A549 (cell line): ENCODE results near the gene HEXIM1. TPM values are rescaled to one million over a fixed set of nuclear protein-coding genes. Genes with fewer than 3 reads are reported as not detected.

Source experiments
- ATAC-seq, 2 experiments: fragments of 200-7000 bp in 1 of 2; fragments of >200 bp in 1 of 2; cut with Nextera tagmentation in 1 of 2; cut with Tn5 transposase in 1 of 2; 3 replicates each; pipeline versions ENCODE4 v1.8.0 to v1.9.1; 2018 to 2020; ENCODE audit warnings: mild to moderate bottlenecking in 1 of 2, moderate library complexity in 1 of 2
- CTCF ChIA-PET: fragments of 300-600 bp; sonication (Branson Sonifier 250); formaldehyde crosslinking; extraction: SDS; loops from one replicate; lab custom pipeline; 2021; ENCODE audit warnings: antibody characterized with exemption, inconsistent platforms; lab: Yijun Ruan, JAX
- POLR2A ChIA-PET: fragments of 350-600 bp; formaldehyde crosslinking; extraction: SDS; loops from one replicate; lab custom pipeline; 2021; ENCODE audit warnings: antibody characterized with exemption, inconsistent platforms; lab: Yijun Ruan, JAX
- DNase-seq, 2 experiments: peaks; one replicate each; pipeline versions ENCODE4 v3.0.0 to v3.0.0-alpha.2; 2011 to 2016; ENCODE audit warnings: low read depth in 1 of 2, low spot score in 1 of 2
- FAIRE-seq: peaks from 2 replicates; lab custom pipeline; 2011; peaks lifted over from hg19 to GRCh38; lab: Jason Lieb, UNC
- H3K27ac ChIP-seq, 2 experiments: fragments of >200 bp; sonication (Bioruptor Twin); formaldehyde crosslinking; 3 replicates each; pipeline ENCODE4 v1.5.1; 2016 to 2017
- H3K4me1 ChIP-seq: fragments of >200 bp; sonication (Bioruptor Twin); formaldehyde crosslinking; 3 replicates; pipeline ENCODE4 v1.6.1; 2016
- H3K4me2 ChIP-seq: fragments of >200 bp; sonication (Bioruptor Twin); formaldehyde crosslinking; 3 replicates; pipeline ENCODE4 v1.6.1; 2016
- H3K4me3 ChIP-seq: fragments of >200 bp; sonication (Bioruptor Twin); formaldehyde crosslinking; 3 replicates; pipeline ENCODE4 v1.5.1; 2016
- H3K9me3 ChIP-seq: fragments of >200 bp; sonication (Bioruptor Twin); formaldehyde crosslinking; 3 replicates; pipeline ENCODE4 v1.6.1; 2016
- CBX2 ChIP-seq: fragments of 200-600 bp; sonication (generic); IDR thresholded peaks from 2 replicates; pipeline ENCODE4 v1.6.1; 2016; ENCODE audit warnings: low read depth, mild to moderate bottlenecking, borderline replicate concordance
- CHD2 ChIP-seq: fragments of 150-350 bp; IDR thresholded peaks from 2 replicates; pipeline ENCODE4 v1.6.1; 2014; ENCODE audit warnings: low read length; ENCODE audit not compliant: partially characterized antibody
- CHD4 ChIP-seq: fragments of 200-600 bp; sonication (generic); IDR thresholded peaks from 2 replicates; pipeline ENCODE4 v1.6.1; 2016; ENCODE audit warnings: antibody characterized with exemption, mild to moderate bottlenecking, borderline replicate concordance
- CTCF ChIP-seq: fragments of >200 bp; sonication (Bioruptor Twin); formaldehyde crosslinking; IDR thresholded peaks from 3 replicates; pipeline ENCODE4 v1.5.1; 2016
- EHMT2 ChIP-seq: fragments of 200-600 bp; sonication (generic); IDR thresholded peaks from 2 replicates; pipeline ENCODE4 v1.6.1; 2016; ENCODE audit warnings: antibody characterized with exemption, low read depth, mild to moderate bottlenecking, moderate library complexity
- ESRRA ChIP-seq: fragments of 150-350 bp; IDR thresholded peaks from 2 replicates; pipeline ENCODE4 v1.6.1; 2014; ENCODE audit warnings: mild to moderate bottlenecking, low read length, borderline replicate concordance
- FOSL2 ChIP-seq, 2 experiments: fragments of 450-650 bp in 1 of 2; fragments of >200 bp in 1 of 2; sonication (Bioruptor Twin) in 1 of 2; formaldehyde crosslinking; IDR thresholded peaks; 2 replicates each; pipeline versions ENCODE4 v1.5.0 to v1.6.1; 2016 to 2020; ENCODE audit warnings: mild to moderate bottlenecking in 1 of 2, moderate library complexity in 1 of 2
- GATA3 ChIP-seq: IDR thresholded peaks from 2 replicates; pipeline ENCODE4 v1.6.1; 2012; ENCODE audit warnings: borderline replicate concordance
- HDAC2 ChIP-seq: fragments of 200-600 bp; sonication (generic); IDR thresholded peaks from 2 replicates; pipeline ENCODE4 v1.6.1; 2016
- HMGXB4 ChIP-seq: fragments of 250-450 bp; sonication (Bioruptor Pico); IDR thresholded peaks from 2 replicates; pipeline ENCODE4 v1.5.0; 2021; ENCODE audit warnings: mild to moderate bottlenecking, moderate library complexity, borderline replicate concordance
- HOXA7 ChIP-seq: fragments of 250-450 bp; sonication (Bioruptor Pico); IDR thresholded peaks from 2 replicates; pipeline ENCODE4 v1.5.0; 2020; ENCODE audit warnings: mild to moderate bottlenecking, moderate library complexity
- JUN ChIP-seq, 2 experiments: fragments of >200 bp; sonication (Bioruptor Twin); formaldehyde crosslinking; IDR thresholded peaks; 2 replicates in 1 of 2; 3 replicates in 1 of 2; pipeline ENCODE4 v1.6.1; 2016 to 2017
- JUNB ChIP-seq: fragments of >200 bp; sonication (Bioruptor Twin); formaldehyde crosslinking; IDR thresholded peaks from 2 replicates; pipeline ENCODE4 v1.6.1; 2016
- KDM1A ChIP-seq: fragments of 200-600 bp; sonication (generic); IDR thresholded peaks from 2 replicates; pipeline ENCODE4 v1.6.1; 2016; ENCODE audit warnings: low read depth, mild to moderate bottlenecking
- MAZ ChIP-seq: fragments of 150-350 bp; IDR thresholded peaks from 2 replicates; pipeline ENCODE4 v1.6.1; 2014; ENCODE audit warnings: antibody characterized with exemption, low read depth, low read length, borderline replicate concordance
- NPAS2 ChIP-seq: fragments of 250-450 bp; sonication (Bioruptor Pico); IDR thresholded peaks from 2 replicates; pipeline ENCODE4 v1.8.0; 2022; ENCODE audit warnings: mild to moderate bottlenecking, moderate library complexity, borderline replicate concordance
- POLR2AphosphoS2 ChIP-seq: conservative IDR thresholded peaks from 2 replicates; pipeline ENCODE4 v1.6.1; 2012; ENCODE audit warnings: low read length, improper control_type of control experiment, inconsistent platforms
- RAD21 ChIP-seq, 2 experiments: fragments of >200 bp in 1 of 2; sonication (Bioruptor Twin) in 1 of 2; formaldehyde crosslinking in 1 of 2; IDR thresholded peaks in 1 of 2; conservative IDR thresholded peaks in 1 of 2; 2 replicates in 1 of 2; 3 replicates in 1 of 2; pipeline ENCODE4 v1.6.1; 2012 to 2018; ENCODE audit warnings: inconsistent platforms in 1 of 2
- RARB ChIP-seq: fragments of 250-450 bp; sonication (Bioruptor Pico); IDR thresholded peaks from 2 replicates; pipeline ENCODE4 v1.8.0; 2021; ENCODE audit warnings: mild to moderate bottlenecking, moderate library complexity
- RCOR1 ChIP-seq: fragments of 150-350 bp; IDR thresholded peaks from 2 replicates; pipeline ENCODE4 v1.6.1; 2014; ENCODE audit warnings: antibody characterized with exemption, low read length, low read depth
- REST ChIP-seq: fragments of 200-600 bp; sonication (generic); IDR thresholded peaks from 2 replicates; pipeline ENCODE4 v1.6.1; 2016; ENCODE audit warnings: antibody characterized with exemption, mild to moderate bottlenecking, moderate library complexity
- RNF2 ChIP-seq: fragments of 200-600 bp; sonication (generic); IDR thresholded peaks from 2 replicates; pipeline ENCODE4 v1.6.1; 2016; ENCODE audit warnings: low read depth, mild to moderate bottlenecking, antibody characterized with exemption, moderate library complexity, borderline replicate concordance
- SMC3 ChIP-seq: fragments of >200 bp; sonication (Bioruptor Twin); formaldehyde crosslinking; IDR thresholded peaks from 3 replicates; pipeline ENCODE4 v1.6.1; 2018; ENCODE audit warnings: inconsistent platforms
- TFCP2L1 ChIP-seq: fragments of 250-450 bp; sonication (Bioruptor Pico); IDR thresholded peaks from 2 replicates; pipeline ENCODE4 v1.5.0; 2021; ENCODE audit warnings: mild to moderate bottlenecking
- TP53 ChIP-seq: fragments of 250-450 bp; sonication (Bioruptor Pico); IDR thresholded peaks from 2 replicates; pipeline ENCODE4 v1.5.0; 2021; ENCODE audit warnings: mild to moderate bottlenecking, moderate library complexity
- ZFP36 ChIP-seq: fragments of 450-650 bp; IDR thresholded peaks from 2 replicates; pipeline ENCODE4 v1.6.1; 2014; ENCODE audit warnings: borderline replicate concordance; ENCODE audit not compliant: partially characterized antibody
- WGBS: methylation state at CpG from one replicate; pipeline ENCODE4 v1.1.6; 2017; ENCODE audit errors: missing lambda C conversion rate; 5-methylcytosine and 5-hydroxymethylcytosine counted together
- polyA plus RNA-seq, 4 experiments: library from polyadenylated mRNA; depleted of rRNA in 3 of 4; stranded (reverse); fragments of >200 nt; fragmentation: RNase III in 1 of 4; extraction: RNeasy Plus Mini Kit Qiagen cat#74134 plus additional on column Dnase treatment in 1 of 4; gene quantifications; 2 replicates in 3 of 4; 3 replicates in 1 of 4; pipeline ENCODE4 v1.2.3, GENCODE V29; 2011 to 2017

HEXIM1 gene
- polyA plus RNA-seq, 2 of the 4 experiments (the other 2 are of a cell fraction), result 54.0 to 143 TPM

GRCh38 chr17:45098869-45099616 is 49.2 kb upstream of the HEXIM1 start:
- ChIA-PET CTCF (interaction anchor here (0.6 to 30.6 kb wide), 71 partner anchors 10 to 883 kb away, joined by 3 to 742 read pairs (median 5); partner anchors contain the start of genes ACBD4, EFTUD2, NMT1 and PLCD3), POLR2A (interaction anchor here (0.6 to 2.0 kb wide), 4 partner anchors 10 to 50 kb away, joined by 4 to 9 read pairs (median 7); partner anchors contain the start of genes HEXIM1 and NMT1)
- 36% methylated on average over 9 of the region's 9 CpGs for WGBS
- no peak overlapping the region for H3K4me2 ChIP-seq
- H3K4me3 ChIP-seq, result no peak overlapping the region
- no peaks in the 10 kb centered on the region for H3K9me3 ChIP-seq
- TF ChIP-seq HMGXB4 (CRISPR knock-in tag), result no peak
- no peak for TF ChIP-seq GATA3
- TF ChIP-seq JUNB, result no peak
- TF ChIP-seq RAD21 (conservative IDR thresholded peaks at IDR 0.05 in 1 of 2, IDR thresholded peaks at IDR 0.05 in 1 of 2), result peak; percentile 84 to 87
- TF ChIP-seq CHD2, result no peak
- TF ChIP-seq RCOR1, result no peak
- TF ChIP-seq POLR2AphosphoS2, result peak; percentile 56; the same call in 1 of the 2 replicates
- no peak for TF ChIP-seq TP53
- TF ChIP-seq CTCF, result peak; percentile 98
- no peak for TF ChIP-seq RNF2
- no peak for TF ChIP-seq MAZ
- TF ChIP-seq TFCP2L1, result no peak
- TF ChIP-seq HDAC2, result no peak
- TF ChIP-seq ZFP36, result no peak
- no peak for TF ChIP-seq ESRRA
- TF ChIP-seq KDM1A, result no peak
- no peak for TF ChIP-seq NPAS2 (CRISPR knock-in tag)
- peak; percentile 81 for TF ChIP-seq SMC3
- no peak for TF ChIP-seq HOXA7 (CRISPR knock-in tag)
- TF ChIP-seq CBX2, result no peak
- TF ChIP-seq RARB (CRISPR knock-in tag), result no peak
- no peak for TF ChIP-seq EHMT2
- no peak for TF ChIP-seq CHD4
- TF ChIP-seq FOSL2 (IDR thresholded peaks at IDR 0.05), result no peak
- no peak for TF ChIP-seq FOSL2 (CRISPR knock-in tag; IDR thresholded peaks at IDR 0.05)
- TF ChIP-seq JUN (IDR thresholded peaks at IDR 0.05), result no peak
- no peak for TF ChIP-seq REST
- FAIRE-seq, result peak; percentile 74
- H3K4me1 ChIP-seq, result peaks cover 11% of the 10 kb centered on the region
- peak; percentile 85 to 99 for DNase-seq
- H3K27ac ChIP-seq, result no peak overlapping the region
- peak; percentile 87 to 92 for ATAC-seq
